HFFc6 (cell line): ENCODE measurements around the gene SPATA2. TPM values are rescaled to one million over a fixed set of nuclear protein-coding genes. Genes with fewer than 3 reads are reported as not detected.
"Not testable (repeated sequence)": the region's sequence is repeated elsewhere in the genome, so short reads cannot be mapped to it uniquely, and the experiment has no call there.

ENCODE experiments used
- DNase-seq: peaks from one replicate; pipeline ENCODE4 v3.0.0-alpha.2; 2018
- H3K27ac Mint-ChIP-seq: 2 replicates; pipeline ENCODE4 v1.8.0; 2020; ENCODE audit warnings: mild to moderate bottlenecking, mixed read lengths
- H3K27me3 Mint-ChIP-seq: 2 replicates; pipeline ENCODE4 v1.8.0; 2021; ENCODE audit warnings: mild to moderate bottlenecking, moderate library complexity, mixed read lengths; ENCODE audit not compliant: insufficient read depth
- H3K36me3 Mint-ChIP-seq: 2 replicates; pipeline ENCODE4 v1.8.0; 2021; ENCODE audit warnings: low read depth, mixed read lengths
- H3K4me1 Mint-ChIP-seq: 2 replicates; pipeline ENCODE4 v1.8.0; 2020; ENCODE audit warnings: low read depth, mixed read lengths
- H3K4me3 Mint-ChIP-seq: 2 replicates; pipeline ENCODE4 v1.8.0; 2020; ENCODE audit warnings: mild to moderate bottlenecking, moderate library complexity, mixed read lengths
- H3K9me3 Mint-ChIP-seq: 2 replicates; pipeline ENCODE4 v1.8.0; 2020; ENCODE audit warnings: mild to moderate bottlenecking, mixed read lengths
- long read RNA-seq: library from polyadenylated mRNA; unstranded; transcript quantifications from one replicate; pipeline ENCODE4 v2.0.0, GENCODE V29; 2019
- total RNA-seq, 6 experiments: library from RNA; stranded (reverse); fragmentation: NEBNext Ultra II Directional; extraction: Animal tissue kit (Norgen Biotek cat#: 25700); gene quantifications; 2 replicates in 1 of 6; 3 replicates in 5 of 6; pipeline ENCODE4 v1.2.3, GENCODE V29; 2021
- TF ChIP-seq, protein P1 (sequence below): fragments of 200-600 bp; sonication (generic); IDR thresholded peaks from 2 replicates; pipeline ENCODE4 v1.5.0; 2021; ENCODE audit warnings: antibody characterized with exemption, mild to moderate bottlenecking

The SPATA2 gene, protein sequence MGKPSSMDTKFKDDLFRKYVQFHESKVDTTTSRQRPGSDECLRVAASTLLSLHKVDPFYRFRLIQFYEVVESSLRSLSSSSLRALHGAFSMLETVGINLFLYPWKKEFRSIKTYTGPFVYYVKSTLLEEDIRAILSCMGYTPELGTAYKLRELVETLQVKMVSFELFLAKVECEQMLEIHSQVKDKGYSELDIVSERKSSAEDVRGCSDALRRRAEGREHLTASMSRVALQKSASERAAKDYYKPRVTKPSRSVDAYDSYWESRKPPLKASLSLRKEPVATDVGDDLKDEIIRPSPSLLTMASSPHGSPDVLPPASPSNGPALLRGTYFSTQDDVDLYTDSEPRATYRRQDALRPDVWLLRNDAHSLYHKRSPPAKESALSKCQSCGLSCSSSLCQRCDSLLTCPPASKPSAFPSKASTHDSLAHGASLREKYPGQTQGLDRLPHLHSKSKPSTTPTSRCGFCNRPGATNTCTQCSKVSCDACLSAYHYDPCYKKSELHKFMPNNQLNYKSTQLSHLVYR
- total RNA-seq = 1 to 10 TPM; 6.9 to 8.0 (median 7.2) TPM
- long read RNA-seq, full-length matches to known transcripts = 3 of 6 reads
- long read RNA-seq, partial matches to known transcripts = 0 of 6 reads
- long read RNA-seq, other reads (novel, unspliced or antisense) = 3 of 6 reads

GRCh38 chr20:49915380-49916145, at the start of gene SPATA2:
SPATA2 (minus strand) TSS chr20:49915529; CDS start chr20:49908490, 7,039 bp downstream.
- TF ChIP-seq, protein P1, sequence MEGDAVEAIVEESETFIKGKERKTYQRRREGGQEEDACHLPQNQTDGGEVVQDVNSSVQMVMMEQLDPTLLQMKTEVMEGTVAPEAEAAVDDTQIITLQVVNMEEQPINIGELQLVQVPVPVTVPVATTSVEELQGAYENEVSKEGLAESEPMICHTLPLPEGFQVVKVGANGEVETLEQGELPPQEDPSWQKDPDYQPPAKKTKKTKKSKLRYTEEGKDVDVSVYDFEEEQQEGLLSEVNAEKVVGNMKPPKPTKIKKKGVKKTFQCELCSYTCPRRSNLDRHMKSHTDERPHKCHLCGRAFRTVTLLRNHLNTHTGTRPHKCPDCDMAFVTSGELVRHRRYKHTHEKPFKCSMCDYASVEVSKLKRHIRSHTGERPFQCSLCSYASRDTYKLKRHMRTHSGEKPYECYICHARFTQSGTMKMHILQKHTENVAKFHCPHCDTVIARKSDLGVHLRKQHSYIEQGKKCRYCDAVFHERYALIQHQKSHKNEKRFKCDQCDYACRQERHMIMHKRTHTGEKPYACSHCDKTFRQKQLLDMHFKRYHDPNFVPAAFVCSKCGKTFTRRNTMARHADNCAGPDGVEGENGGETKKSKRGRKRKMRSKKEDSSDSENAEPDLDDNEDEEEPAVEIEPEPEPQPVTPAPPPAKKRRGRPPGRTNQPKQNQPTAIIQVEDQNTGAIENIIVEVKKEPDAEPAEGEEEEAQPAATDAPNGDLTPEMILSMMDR = no peak
- H3K27ac Mint-ChIP-seq = peak within 1 kb of the TSS; percentile 100
- H3K4me1 Mint-ChIP-seq = peaks cover 35% of the 10 kb centered on the region
- no peaks in the 10 kb centered on the region for H3K9me3 Mint-ChIP-seq
- H3K36me3 Mint-ChIP-seq = no peaks in the 10 kb centered on the region
- H3K27me3 Mint-ChIP-seq = peaks cover 2% of the 10 kb centered on the region; the same call in 1 of the 2 replicates
- peak within 1 kb of the TSS; percentile 97 for H3K4me3 Mint-ChIP-seq
- DNase-seq = peak; percentile 92

DNA sequence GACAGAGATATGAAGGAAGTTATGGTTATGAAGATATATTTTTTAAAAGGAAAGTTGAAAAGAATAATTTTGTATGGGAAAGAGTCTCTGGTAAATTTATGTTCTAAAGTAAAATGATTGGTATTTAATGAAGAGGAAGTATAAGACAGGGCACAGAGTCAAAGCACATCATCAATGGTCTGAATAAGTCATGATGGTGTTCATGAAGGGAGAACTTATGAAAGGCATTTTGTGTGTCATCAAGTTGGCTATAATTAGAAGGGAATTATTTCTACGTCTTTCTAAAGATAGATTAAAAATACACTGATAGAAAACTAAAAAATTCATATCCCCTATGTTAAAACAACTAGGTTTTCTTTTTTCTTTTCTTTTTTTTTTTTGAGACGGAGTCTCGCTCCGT, 46.1 kb upstream of the SPATA2 start:
- H3K36me3 Mint-ChIP-seq = peaks cover 29% of the 10 kb centered on the region
- peaks cover 22% of the 10 kb centered on the region for H3K4me1 Mint-ChIP-seq
- peak overlapping the region; percentile 3; the same call in 1 of the 2 replicates for H3K27ac Mint-ChIP-seq
- peaks cover 2% of the 10 kb centered on the region; the same call in 1 of the 2 replicates for H3K27me3 Mint-ChIP-seq
- no peaks in the 10 kb centered on the region for H3K9me3 Mint-ChIP-seq
- H3K4me3 Mint-ChIP-seq = no peak overlapping the region
- TF ChIP-seq, protein P1 = no peak
- no peak for DNase-seq

DNA sequence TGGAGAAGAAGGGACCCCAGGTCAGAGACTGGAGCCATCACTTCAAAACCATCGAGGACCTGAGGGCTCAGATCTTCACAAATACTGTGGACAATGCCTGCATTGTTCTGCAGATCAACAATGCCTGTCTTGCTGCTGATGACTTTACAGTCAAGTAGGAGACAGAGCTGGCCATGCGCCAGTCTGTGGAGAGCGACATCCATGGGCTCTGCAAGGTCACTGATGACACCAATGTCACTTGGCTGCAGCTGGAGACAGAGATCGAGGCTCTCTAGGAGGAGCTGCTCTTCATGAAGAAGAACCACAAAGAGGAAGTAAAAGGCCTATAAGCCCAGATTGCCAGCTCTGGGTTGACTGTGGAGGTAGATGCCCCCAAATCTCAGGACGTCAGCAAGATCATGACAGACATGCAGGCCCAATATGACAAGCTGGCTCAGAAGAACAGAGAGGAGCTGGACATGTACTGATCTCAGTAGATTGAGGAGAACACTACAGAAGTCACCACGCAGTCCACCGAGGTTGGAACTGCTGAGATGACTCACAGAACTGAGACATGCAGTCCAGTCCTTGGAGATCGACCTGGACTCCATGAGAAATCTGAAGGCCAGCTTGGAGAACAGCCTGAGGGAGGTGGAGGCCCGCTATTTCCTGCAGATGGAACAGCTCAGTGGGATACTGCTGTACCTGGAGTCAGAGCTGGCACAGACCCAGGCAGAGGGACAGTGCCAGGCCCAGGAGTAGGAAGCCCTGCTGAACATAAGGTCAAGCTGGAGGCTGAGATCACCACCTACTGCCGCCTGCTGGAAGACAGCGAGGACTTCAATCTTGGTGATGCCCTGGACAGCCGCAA, 42.0 kb upstream of the SPATA2 start:
- Mint-ChIP-seq H3K4me1 (peaks cover 24% of the 10 kb centered on the region), H3K27ac (peak overlapping the region; percentile 50), H3K36me3 (peaks cover 41% of the 10 kb centered on the region)
- H3K9me3 Mint-ChIP-seq, H3K27me3 Mint-ChIP-seq, H3K4me3 Mint-ChIP-seq: not testable (repeated sequence)
- DNase-seq = peak; percentile 14

- TF ChIP-seq, protein P1 = no peak
- no peak overlapping the region for H3K4me3 Mint-ChIP-seq
- peaks cover 43% of the 10 kb centered on the region for H3K36me3 Mint-ChIP-seq
- DNase-seq = no peak
- H3K9me3 Mint-ChIP-seq = no peaks in the 10 kb centered on the region
- peaks cover 30% of the 10 kb centered on the region for H3K4me1 Mint-ChIP-seq
- H3K27ac Mint-ChIP-seq = no peak overlapping the region
- peaks cover 2% of the 10 kb centered on the region for H3K27me3 Mint-ChIP-seq
Observed at GRCh38 chr20:49956689-49957088, 41.4 kb upstream of the SPATA2 start.

DNA sequence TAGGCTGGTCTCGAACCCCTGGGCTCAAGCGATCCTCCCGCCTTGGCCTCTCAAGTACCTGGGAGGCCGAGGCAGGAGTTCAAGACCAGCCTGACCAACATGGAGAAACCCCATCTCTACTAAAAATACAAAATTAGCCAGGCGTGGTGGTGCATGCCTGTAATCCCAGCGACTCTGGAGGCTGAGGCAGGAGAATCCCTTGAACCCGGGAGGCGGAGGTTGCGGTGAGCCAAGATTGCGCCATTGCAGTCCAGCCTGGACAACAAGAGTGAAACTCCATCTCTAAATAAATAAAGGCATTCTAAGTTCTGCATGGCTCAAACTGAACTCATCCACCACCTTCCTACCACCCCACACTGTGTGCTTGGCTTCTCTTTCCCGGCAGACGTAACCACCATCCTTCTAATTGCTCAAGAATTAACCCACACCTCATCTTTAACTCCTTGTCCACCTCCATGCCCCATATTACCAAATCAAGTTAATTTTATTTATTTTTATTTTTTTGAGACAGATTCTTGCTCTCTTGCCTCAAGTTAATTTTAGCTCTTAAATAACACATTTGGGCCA, 40.6 kb upstream of the SPATA2 start:
- not testable (repeated sequence) for H3K27me3 Mint-ChIP-seq, DNase-seq
- H3K36me3 Mint-ChIP-seq = peaks cover 37% of the 10 kb centered on the region

More for the DNA sequence above, 40.6 kb upstream of the SPATA2 start:
- H3K27ac Mint-ChIP-seq, H3K9me3 Mint-ChIP-seq, H3K4me3 Mint-ChIP-seq: not testable (repeated sequence)
- H3K4me1 Mint-ChIP-seq = peaks cover 30% of the 10 kb centered on the region
